ENCODE measurements around the gene NEMP1. TPM values are rescaled to one million over a fixed set of nuclear protein-coding genes. Genes with fewer than 3 reads are reported as not detected.

The NEMP1 gene
- total and polyA plus RNA-seq, 2 of the 8 experiments (the other 6 are each of a cell fraction or from before 2014, with no cell fraction given) = 30.1 to 43.2 TPM

DNA sequence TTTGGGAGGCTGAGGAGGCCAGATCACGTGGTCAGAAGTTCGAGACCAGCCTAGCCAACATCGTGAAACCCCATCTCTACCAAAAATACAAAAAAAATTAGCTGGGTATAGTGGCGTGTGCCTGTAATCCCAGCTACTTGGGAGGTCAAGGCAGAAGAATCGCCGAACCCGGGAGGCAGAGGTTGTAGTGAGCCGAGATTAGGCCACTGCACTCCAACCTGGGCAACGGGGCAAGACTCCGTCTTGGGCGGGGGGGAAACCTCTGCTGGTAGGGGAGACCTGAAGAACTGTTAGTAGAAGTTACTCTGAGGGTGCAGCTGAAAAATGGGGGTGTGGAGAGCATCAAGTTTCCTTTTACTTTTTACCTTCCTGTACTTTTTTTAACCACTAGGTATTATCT, 47.5 kb upstream of the NEMP1 start:
- Histone ChIP-seq H2BK20ac (ENCODE audit: low read length) (no peak overlapping the region), H2AFZ (ENCODE audit: low read length) (no peak overlapping the region), H2BK12ac (ENCODE audit: low read depth, low read length) (no peak overlapping the region), H3K23ac (ENCODE audit: insufficient read length) (no peak overlapping the region), H3K9ac (replicated peaks in 1 of 4; ENCODE audit: extremely low read depth in 1 of 4, low read depth in 3 of 4, low read length in 3 of 4) (no peak overlapping the region), H3K4ac (replicated peaks; ENCODE audit: insufficient read length, low read depth, low read length) (no peak overlapping the region), H2BK15ac (ENCODE audit: low read length) (no peak overlapping the region), H3K27me3 (replicated peaks in 1 of 4; ENCODE audit: control insufficient read depth in 3 of 4, extremely low read depth in 1 of 4, insufficient read depth in 3 of 4, low read length in 3 of 4) (no peaks in the 10 kb centered on the region), H3K27ac (ENCODE audit: low read depth, low read length) (no peak overlapping the region), H3K18ac (ENCODE audit: extremely low read depth, low read length) (no peak overlapping the region), H3K56ac (replicated peaks; ENCODE audit: insufficient read length, low read depth, low read length) (no peak overlapping the region), H3K4me2 (ENCODE audit: insufficient read depth in 1 of 2, low read depth in 2 of 2, low read length in 2 of 2) (no peak overlapping the region), H3K36me3 (ENCODE audit: control insufficient read depth in 2 of 4, insufficient read depth in 4 of 4, low read length in 3 of 4) (no peaks in the 10 kb centered on the region), H4K91ac (replicated peaks; ENCODE audit: insufficient read length, low read length) (no peak overlapping the region), H3K14ac (ENCODE audit: insufficient read length) (no peak overlapping the region), H4K8ac (ENCODE audit: extremely low read depth, insufficient read depth, low read length) (no peak overlapping the region), H4K5ac (ENCODE audit: insufficient read length, low read depth, low read length) (no peak overlapping the region), H3K79me2 (ENCODE audit: control insufficient read depth in 1 of 2, insufficient read depth in 2 of 2, low read length in 2 of 2) (peaks cover 5 to 18% of the 10 kb centered on the region in 2 experiments; a peak in 3 of 4 replicates), H2AK5ac (ENCODE audit: low read depth, low read length) (no peak overlapping the region), H2BK5ac (ENCODE audit: low read depth, low read length) (no peak overlapping the region), H3K23me2 (ENCODE audit: low read depth, low read length) (peaks cover 6% of the 10 kb centered on the region; the same call in 1 of the 2 replicates), H4K20me1 (replicated peaks in 1 of 2; ENCODE audit: control insufficient read depth in 1 of 2, insufficient read depth in 2 of 2, low read length in 2 of 2) (peaks cover 2 to 6% of the 10 kb centered on the region in 2 experiments), H3K9me3 (ENCODE audit: insufficient read depth in 2 of 2, low read depth in 1 of 2, low read length in 1 of 2) (no peaks in the 10 kb centered on the region), H2BK120ac (replicated peaks; ENCODE audit: low read depth, low read length) (no peak overlapping the region), H3K79me1 (ENCODE audit: low read depth, low read length) (peaks cover 2% of the 10 kb centered on the region; the same call in 1 of the 2 replicates), H3K4me1 (replicated peaks in 1 of 4; ENCODE audit: control insufficient read depth in 3 of 4, insufficient read depth in 4 of 4, low read length in 3 of 4) (peaks cover 8 to 15% (median 13%) of the 10 kb centered on the region in 4 experiments; a peak in 6 of 7 replicates), H3K4me3 (ENCODE audit: extremely low read depth in 1 of 4, insufficient read depth in 2 of 4, low read depth in 3 of 4, low read length in 4 of 4) (no peak overlapping the region)
- DNase-seq (ENCODE audit: low read depth in 1 of 2, low spot score in 2 of 2) (no peak), FAIRE-seq (no peak)
- TF ChIP-seq JUN (IDR thresholded peaks at IDR 0.05; ENCODE audit: low read depth, low read length) (no peak), RNF2 (IDR thresholded peaks at IDR 0.05; ENCODE audit: borderline replicate concordance, low read depth, low read length, missing control alignments, poor library complexity, severe bottlenecking) (no peak), CTBP2 (IDR thresholded peaks at IDR 0.05; ENCODE audit: borderline replicate concordance, insufficient read depth, insufficient read length, low read length) (no peak), EP300 (IDR thresholded peaks at IDR 0.05; ENCODE audit: borderline replicate concordance in 1 of 2, low read depth in 2 of 2, low read length in 2 of 2) (no peak), GTF2F1 (IDR thresholded peaks at IDR 0.05; ENCODE audit: borderline replicate concordance, low read depth, low read length) (no peak)
- CTCF ChIA-PET (ENCODE audit: partially characterized antibody) = interaction anchor here (0.7 to 19.8 kb wide), 17 partner anchors 8 to 337 kb away, joined by 3 to 305 read pairs (median 20); partner anchors contain the start of genes LRP1-AS and STAT6
- POLR2A ChIA-PET (ENCODE audit: partially characterized antibody) = interaction anchor here (1.3 to 9.3 kb wide), 4 partner anchors 10 to 22 kb away, joined by 7 to 105 read pairs (median 41); partner anchors contain the start of genes LRP1-AS and STAT6
- WGBS, 2 experiments (ENCODE audit: extremely low coverage in 1 of 2, insufficient coverage in 1 of 2, insufficient read length in 1 of 2, insufficient replicate concordance in 2 of 2, low coverage in 1 of 2, low lambda C conversion rate in 2 of 2, missing lambda C conversion rate in 1 of 2) = 97% methylated on average over 11 of the region's 11 CpGs; no CpG with 5 or more reads in 1 of the 2 experiments
